ENCODE results near the gene PTPRO. TPM values are rescaled to one million over a fixed set of nuclear protein-coding genes. Genes with fewer than 3 reads are reported as not detected.

PTPRO gene
- total RNA-seq, result 1 to 10 TPM; 1.1 to 2.6 TPM

DNA sequence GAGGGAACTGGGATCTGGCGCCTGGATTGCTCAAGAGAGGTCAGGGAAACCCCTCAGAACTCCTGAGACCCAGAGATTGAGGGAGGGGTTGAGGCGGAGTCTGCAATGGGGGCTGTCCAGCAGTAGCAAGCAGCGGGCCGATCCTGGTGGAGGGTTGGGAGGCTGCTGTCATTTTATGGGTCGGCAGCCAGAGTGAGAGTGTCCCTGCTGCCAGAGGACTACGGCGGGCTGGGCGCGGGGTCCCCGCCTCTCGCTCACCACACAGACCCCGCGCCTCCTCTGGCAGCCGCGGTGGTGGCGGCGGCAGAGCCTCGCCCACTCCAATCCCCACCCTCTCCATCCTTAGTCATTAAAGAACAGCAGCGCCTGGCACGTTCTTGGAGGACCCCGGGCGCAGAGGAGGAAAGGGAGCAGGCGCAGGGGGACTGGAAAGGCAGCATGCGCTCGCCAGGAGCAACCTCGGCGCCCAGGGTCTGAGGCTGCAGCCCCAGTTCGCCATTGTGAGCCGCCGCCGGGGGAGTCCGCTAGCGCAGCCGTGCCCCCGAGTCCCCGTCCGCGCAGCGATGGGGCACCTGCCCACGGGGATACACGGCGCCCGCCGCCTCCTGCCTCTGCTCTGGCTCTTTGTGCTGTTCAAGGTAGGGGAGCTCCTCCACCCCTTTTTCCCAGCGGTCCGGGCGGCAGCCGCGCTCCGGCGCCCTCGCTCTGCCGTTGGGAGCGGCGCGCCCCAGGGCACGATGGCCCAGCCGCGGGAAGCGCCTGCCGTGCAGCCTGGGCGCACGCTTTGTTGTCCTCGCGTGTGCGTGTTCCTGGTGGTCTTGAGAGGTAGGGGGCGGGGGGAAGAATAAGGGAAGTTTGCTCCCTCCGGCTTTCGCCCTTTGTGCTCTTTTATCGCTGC lies at the start of gene PTPRO:
Gene PTPRO, plus strand, starts transcription at position 345 of the 898 bp plus-strand sequence.
- POLR2A ChIA-PET, result no interaction called here
- Mint-ChIP-seq H3K9me3 (ENCODE audit: insufficient read depth) (no peaks in the 10 kb centered on the region), H3K4me1 (ENCODE audit: low read depth) (no peaks in the 10 kb centered on the region), H3K4me3 (no peak within 1 kb of the TSS), H3K36me3 (ENCODE audit: low read depth) (no peaks in the 10 kb centered on the region), H3K27ac (no peak within 1 kb of the TSS), H3K27me3 (ENCODE audit: low read depth) (peaks cover 30% of the 10 kb centered on the region)
- peak; percentile 49 for ATAC-seq
- CTCF ChIA-PET, result no interaction called here
- no peak for DNase-seq

GRCh38 chr12:15273896-15274295 lies 48.4 kb upstream of the PTPRO start:
- no peak for DNase-seq
- CTCF ChIA-PET, result interaction anchor here (0.7 to 2.2 kb wide), 2 partner anchors 19 to 311 kb away, joined by 3 to 7 read pairs; no protein-coding TSS in a partner anchor
- Mint-ChIP-seq H3K4me1 (ENCODE audit: low read depth) (peaks cover 2% of the 10 kb centered on the region), H3K27ac (no peak overlapping the region), H3K4me3 (no peak overlapping the region), H3K27me3 (ENCODE audit: low read depth) (peaks cover 11% of the 10 kb centered on the region), H3K36me3 (ENCODE audit: low read depth) (no peaks in the 10 kb centered on the region), H3K9me3 (ENCODE audit: insufficient read depth) (no peaks in the 10 kb centered on the region)
- POLR2A ChIA-PET, result no interaction called here
- no peak for ATAC-seq

DNA sequence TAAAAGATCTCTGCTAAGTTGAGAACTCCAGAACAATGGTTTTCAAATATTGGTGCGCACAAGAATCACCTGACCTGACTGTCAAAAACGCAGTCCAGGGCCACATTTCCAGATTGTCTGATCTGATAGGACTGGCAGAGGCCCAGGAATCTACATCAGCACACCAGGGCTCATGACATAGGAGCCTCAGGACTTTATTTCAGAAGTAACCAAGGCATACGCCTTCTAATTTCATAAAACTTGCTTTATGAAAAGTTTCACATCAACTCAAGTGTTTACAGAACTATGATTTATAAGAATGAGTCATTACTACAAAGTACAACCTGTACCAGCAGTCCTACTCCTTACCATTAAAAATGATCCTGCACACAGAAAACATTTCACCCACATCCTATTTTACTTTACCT lies 47.7 kb upstream of the PTPRO start:
- Mint-ChIP-seq H3K27me3 (ENCODE audit: low read depth) (peaks cover 10% of the 10 kb centered on the region), H3K36me3 (ENCODE audit: low read depth) (no peaks in the 10 kb centered on the region), H3K27ac (no peak overlapping the region), H3K9me3 (ENCODE audit: insufficient read depth) (no peaks in the 10 kb centered on the region), H3K4me3 (no peak overlapping the region), H3K4me1 (ENCODE audit: low read depth) (peaks cover 9% of the 10 kb centered on the region)
- CTCF ChIA-PET, result interaction anchor here (0.7 to 3.4 kb wide), 3 partner anchors 20 to 310 kb away, joined by 3 to 19 read pairs (median 7); no protein-coding TSS in a partner anchor
- ATAC-seq (no peak), DNase-seq (no peak)
- POLR2A ChIA-PET, result no interaction called here

- ChIA-PET CTCF (interaction anchor here (0.6 to 4.7 kb wide), 18 partner anchors 11 to 614 kb away, joined by 3 to 25 read pairs (median 4); partner anchors contain the start of gene RERG), POLR2A (no interaction called here)
- Mint-ChIP-seq H3K9me3 (ENCODE audit: insufficient read depth) (no peaks in the 10 kb centered on the region), H3K27ac (no peak overlapping the region), H3K36me3 (ENCODE audit: low read depth) (no peaks in the 10 kb centered on the region), H3K27me3 (ENCODE audit: low read depth) (peaks cover 9% of the 10 kb centered on the region), H3K4me3 (no peak overlapping the region), H3K4me1 (ENCODE audit: low read depth) (peaks cover 12% of the 10 kb centered on the region)
- no peak for DNase-seq
- ATAC-seq, result no peak
Observed at GRCh38 chr12:15276088-15276698, 46.1 kb upstream of the PTPRO start.

GRCh38 chr12:15278816-15279658 lies 43.3 kb upstream of the PTPRO start:
- Mint-ChIP-seq H3K9me3 (ENCODE audit: insufficient read depth) (no peaks in the 10 kb centered on the region), H3K36me3 (ENCODE audit: low read depth) (no peaks in the 10 kb centered on the region), H3K27me3 (ENCODE audit: low read depth) (peaks cover 11% of the 10 kb centered on the region), H3K4me1 (ENCODE audit: low read depth) (peaks cover 12% of the 10 kb centered on the region), H3K27ac (no peak overlapping the region), H3K4me3 (peak overlapping the region; percentile 25)
- DNase-seq (peak; percentile 31), ATAC-seq (peak; percentile 64)
- ChIA-PET POLR2A (no interaction called here), CTCF (interaction anchor here (0.9 to 4.7 kb wide), 3 partner anchors 254 to 307 kb away, joined by 3 to 25 read pairs (median 5); no protein-coding TSS in a partner anchor)

DNA sequence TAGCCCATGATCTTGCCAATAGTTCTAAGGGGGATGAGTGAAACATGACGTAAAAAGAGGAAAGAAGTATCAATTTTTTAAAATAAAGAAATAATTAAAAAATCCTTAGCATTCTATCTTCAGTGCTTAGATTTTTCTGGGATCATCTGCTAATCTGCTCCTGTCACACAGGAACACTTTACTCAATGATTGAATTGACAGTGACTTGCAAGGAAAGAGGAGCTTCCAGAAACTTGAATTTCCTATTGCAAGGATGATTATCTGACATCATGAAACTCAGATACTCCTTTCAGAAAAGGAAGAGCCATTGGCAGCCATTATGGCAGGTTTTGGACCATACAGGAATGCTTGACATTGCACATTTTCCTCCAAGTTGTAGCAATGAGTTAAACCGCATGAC lies 41.4 kb upstream of the PTPRO start:
- H3K4me1 Mint-ChIP-seq (ENCODE audit: low read depth), result peaks cover 12% of the 10 kb centered on the region
- ATAC-seq (no peak), DNase-seq (no peak)
- no peaks in the 10 kb centered on the region for H3K36me3 Mint-ChIP-seq (ENCODE audit: low read depth)
- H3K27ac Mint-ChIP-seq, result no peak overlapping the region
- POLR2A ChIA-PET, result no interaction called here
- CTCF ChIA-PET, result no interaction called here
- peaks cover 16% of the 10 kb centered on the region for H3K27me3 Mint-ChIP-seq (ENCODE audit: low read depth)
- no peaks in the 10 kb centered on the region for H3K9me3 Mint-ChIP-seq (ENCODE audit: insufficient read depth)
- no peak overlapping the region for H3K4me3 Mint-ChIP-seq

DNA sequence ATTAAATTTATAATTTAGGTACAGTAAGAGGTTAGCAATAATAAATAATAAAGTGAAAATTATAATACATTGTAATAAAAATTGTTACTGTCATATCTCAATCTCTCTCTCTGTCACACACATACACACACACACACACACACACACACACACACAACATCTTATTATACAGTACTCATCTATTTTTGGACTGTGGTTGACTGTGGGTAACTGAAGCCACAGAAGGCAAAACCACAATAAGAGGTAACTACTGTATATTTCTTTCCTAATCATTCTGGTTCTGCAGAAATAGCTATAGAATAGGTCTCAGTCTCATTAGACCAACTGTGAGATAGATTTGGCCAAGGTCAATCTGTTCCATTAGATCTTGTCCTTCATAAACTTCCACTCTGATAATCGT lies 33.1 kb upstream of the PTPRO start:
- no peak for ATAC-seq

DNA sequence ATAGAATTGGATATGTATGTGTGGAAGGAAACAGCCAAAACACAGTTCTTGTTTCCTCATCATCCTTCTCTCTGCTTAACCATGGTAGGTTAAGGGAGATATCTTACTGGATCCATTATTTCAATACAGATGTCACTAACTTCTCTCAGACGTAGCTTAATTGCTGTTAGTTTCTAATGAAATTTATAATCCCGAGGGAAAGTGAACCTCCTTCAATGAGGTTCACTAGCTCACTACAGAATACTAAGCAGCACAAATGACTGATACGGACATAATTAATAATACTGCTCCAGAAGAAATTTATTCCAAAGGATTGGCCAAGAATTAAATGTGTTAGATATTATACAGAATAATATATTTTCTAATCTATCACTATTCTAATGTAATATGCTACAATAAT lies 28.6 kb upstream of the PTPRO start:
- ATAC-seq (no peak), DNase-seq (no peak)
- H3K4me3 Mint-ChIP-seq, result no peak overlapping the region
- POLR2A ChIA-PET, result no interaction called here
- no peaks in the 10 kb centered on the region for H3K9me3 Mint-ChIP-seq (ENCODE audit: insufficient read depth)
- CTCF ChIA-PET, result no interaction called here
- peaks cover 5% of the 10 kb centered on the region for H3K27me3 Mint-ChIP-seq (ENCODE audit: low read depth)
- no peak overlapping the region for H3K27ac Mint-ChIP-seq
- H3K4me1 Mint-ChIP-seq (ENCODE audit: low read depth), result peaks cover 5% of the 10 kb centered on the region
- no peaks in the 10 kb centered on the region for H3K36me3 Mint-ChIP-seq (ENCODE audit: low read depth)

More for the DNA sequence above, 33.1 kb upstream of the PTPRO start:
- H3K27ac Mint-ChIP-seq, result no peak overlapping the region
- no peak for DNase-seq
- ChIA-PET CTCF (no interaction called here), POLR2A (no interaction called here)
- peaks cover 23% of the 10 kb centered on the region for H3K27me3 Mint-ChIP-seq (ENCODE audit: low read depth)
- no peak overlapping the region for H3K4me3 Mint-ChIP-seq
- H3K4me1 Mint-ChIP-seq (ENCODE audit: low read depth), result peaks cover 5% of the 10 kb centered on the region
- no peaks in the 10 kb centered on the region for H3K36me3 Mint-ChIP-seq (ENCODE audit: low read depth)
- H3K9me3 Mint-ChIP-seq (ENCODE audit: insufficient read depth), result no peaks in the 10 kb centered on the region

DNA sequence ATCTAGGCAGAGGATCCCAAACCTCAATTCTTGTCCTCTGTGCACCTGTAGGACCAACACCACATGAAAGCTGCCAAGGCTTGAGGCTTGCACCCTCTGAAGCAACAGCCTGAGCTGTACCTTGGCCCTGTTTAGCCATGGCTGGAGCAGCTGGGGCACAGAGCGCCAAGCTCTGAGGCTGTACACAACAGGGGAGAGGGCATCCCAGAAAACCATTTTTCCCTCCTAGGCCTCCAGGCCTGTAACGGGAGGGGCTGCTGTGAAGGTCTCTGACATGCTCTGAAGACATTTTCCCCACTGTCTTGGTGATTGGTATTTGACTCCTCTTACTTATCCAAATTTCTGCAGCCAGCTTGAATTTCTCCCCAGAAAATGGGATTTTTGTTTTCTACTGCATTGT lies 22.4 kb upstream of the PTPRO start:
- peaks cover 3% of the 10 kb centered on the region for H3K27me3 Mint-ChIP-seq (ENCODE audit: low read depth)
- no peak overlapping the region for H3K4me3 Mint-ChIP-seq
- DNase-seq, result no peak
- H3K27ac Mint-ChIP-seq, result no peak overlapping the region
- ChIA-PET POLR2A (no interaction called here), CTCF (no interaction called here)
- no peaks in the 10 kb centered on the region for H3K4me1 Mint-ChIP-seq (ENCODE audit: low read depth)
- H3K36me3 Mint-ChIP-seq (ENCODE audit: low read depth), result no peaks in the 10 kb centered on the region
- no peaks in the 10 kb centered on the region for H3K9me3 Mint-ChIP-seq (ENCODE audit: insufficient read depth)
- ATAC-seq, result no peak

- no peaks in the 10 kb centered on the region for H3K9me3 Mint-ChIP-seq (ENCODE audit: insufficient read depth)
- CTCF ChIA-PET, result no interaction called here
Observed at GRCh38 chr12:15304296-15304695, 18.0 kb upstream of the PTPRO start.

GRCh38 chr12:15306605-15307004 lies 15.7 kb upstream of the PTPRO start:
- CTCF ChIA-PET, result no interaction called here
- Mint-ChIP-seq H3K27me3 (ENCODE audit: low read depth) (peaks cover 3% of the 10 kb centered on the region), H3K27ac (no peak overlapping the region), H3K4me3 (no peak overlapping the region), H3K4me1 (ENCODE audit: low read depth) (no peaks in the 10 kb centered on the region), H3K36me3 (ENCODE audit: low read depth) (no peaks in the 10 kb centered on the region), H3K9me3 (ENCODE audit: insufficient read depth) (no peaks in the 10 kb centered on the region)
- POLR2A ChIA-PET, result no interaction called here
- DNase-seq, result no peak
- ATAC-seq, result no peak

More at GRCh38 chr12:15304296-15304695, 18.0 kb upstream of the PTPRO start:
- H3K4me1 Mint-ChIP-seq (ENCODE audit: low read depth), result no peaks in the 10 kb centered on the region
- no peaks in the 10 kb centered on the region for H3K36me3 Mint-ChIP-seq (ENCODE audit: low read depth)
- ATAC-seq (no peak), DNase-seq (no peak)
- no peak overlapping the region for H3K4me3 Mint-ChIP-seq
- POLR2A ChIA-PET, result no interaction called here
- H3K27ac Mint-ChIP-seq, result no peak overlapping the region
- H3K27me3 Mint-ChIP-seq (ENCODE audit: low read depth), result peaks cover 3% of the 10 kb centered on the region

GRCh38 chr12:15307079-15307478 lies 15.2 kb upstream of the PTPRO start:
- peaks cover 3% of the 10 kb centered on the region for H3K27me3 Mint-ChIP-seq (ENCODE audit: low read depth)
- POLR2A ChIA-PET, result no interaction called here
- H3K4me1 Mint-ChIP-seq (ENCODE audit: low read depth), result no peaks in the 10 kb centered on the region
- no peaks in the 10 kb centered on the region for H3K9me3 Mint-ChIP-seq (ENCODE audit: insufficient read depth)
- no peaks in the 10 kb centered on the region for H3K36me3 Mint-ChIP-seq (ENCODE audit: low read depth)
- ATAC-seq (no peak), DNase-seq (no peak)
- H3K4me3 Mint-ChIP-seq, result no peak overlapping the region
- no peak overlapping the region for H3K27ac Mint-ChIP-seq
- CTCF ChIA-PET, result no interaction called here
